ENCODE data around the gene FLG2. TPM values are rescaled to one million over a fixed set of nuclear protein-coding genes. Genes with fewer than 3 reads are reported as not detected.

FLG2 gene
- total RNA-seq, 4 donors from 2014 or later = not detected

GRCh38 chr1:152392909-152393308, 33.1 kb upstream of the FLG2 start:
- TF ChIP-seq POLR2A (IDR thresholded peaks at IDR 0.05) = no peak
- no peak for TF ChIP-seq CTCF (IDR thresholded peaks at IDR 0.05)

GRCh38 chr1:152388889-152389288, 29.1 kb upstream of the FLG2 start:
- no peak for DNase-seq
- no peak for TF ChIP-seq CTCF (IDR thresholded peaks at IDR 0.05)
- no peak for TF ChIP-seq POLR2A (IDR thresholded peaks at IDR 0.05)
- Histone ChIP-seq H3K27me3 (no peaks in the 10 kb centered on the region), H3K36me3 (no peaks in the 10 kb centered on the region), H3K4me3 (no peak overlapping the region), H3K4me1 (no peaks in the 10 kb centered on the region), H3K27ac (no peak overlapping the region), H3K9me3 (no peaks in the 10 kb centered on the region)
- intact Hi-C loops (cut with DNase I; ENCODE audit: low total_unique reads) = no loop called here

More at GRCh38 chr1:152392909-152393308, 33.1 kb upstream of the FLG2 start:
- intact Hi-C loops (cut with DNase I; ENCODE audit: low total_unique reads) = no loop called here
- Histone ChIP-seq H3K4me1 (no peaks in the 10 kb centered on the region), H3K27ac (no peak overlapping the region), H3K9me3 (no peaks in the 10 kb centered on the region), H3K36me3 (no peaks in the 10 kb centered on the region), H3K4me3 (no peak overlapping the region), H3K27me3 (no peaks in the 10 kb centered on the region)
- no peak for DNase-seq

- H3K36me3 ChIP-seq = no peaks in the 10 kb centered on the region
- no peak for TF ChIP-seq POLR2A (IDR thresholded peaks at IDR 0.05)
- TF ChIP-seq CTCF (IDR thresholded peaks at IDR 0.05) = no peak
- H3K9me3 ChIP-seq = no peaks in the 10 kb centered on the region
- H3K27ac ChIP-seq = no peak overlapping the region
- intact Hi-C loops (cut with DNase I; ENCODE audit: low total_unique reads) = no loop called here
- H3K27me3 ChIP-seq = no peaks in the 10 kb centered on the region
- no peak for DNase-seq
- no peaks in the 10 kb centered on the region for H3K4me1 ChIP-seq
- H3K4me3 ChIP-seq = no peak overlapping the region
These were observed 27.1 kb upstream of the FLG2 start for GRCh38 chr1:152386940-152387339.

GRCh38 chr1:152380932-152381331, 21.1 kb upstream of the FLG2 start:
- H3K36me3 ChIP-seq = no peaks in the 10 kb centered on the region
- no peaks in the 10 kb centered on the region for H3K27me3 ChIP-seq
- intact Hi-C loops (cut with DNase I; ENCODE audit: low total_unique reads) = no loop called here
- no peaks in the 10 kb centered on the region for H3K4me1 ChIP-seq
- H3K9me3 ChIP-seq = no peaks in the 10 kb centered on the region
- TF ChIP-seq CTCF (IDR thresholded peaks at IDR 0.05) (no peak), POLR2A (IDR thresholded peaks at IDR 0.05) (no peak)
- no peak overlapping the region for H3K4me3 ChIP-seq
- no peak overlapping the region for H3K27ac ChIP-seq
- DNase-seq = no peak

- Histone ChIP-seq H3K27ac (no peak overlapping the region), H3K27me3 (no peaks in the 10 kb centered on the region), H3K36me3 (no peaks in the 10 kb centered on the region), H3K4me3 (no peak overlapping the region), H3K4me1 (no peaks in the 10 kb centered on the region), H3K9me3 (no peaks in the 10 kb centered on the region)
- intact Hi-C loops (cut with DNase I; ENCODE audit: low total_unique reads) = no loop called here
- TF ChIP-seq POLR2A (IDR thresholded peaks at IDR 0.05) (no peak), CTCF (IDR thresholded peaks at IDR 0.05) (no peak)
- DNase-seq = no peak
These were observed 14.6 kb upstream of the FLG2 start for GRCh38 chr1:152374451-152374850.
